Naive thymus-derived CD4-positive, alpha-beta T cell (primary cell): ENCODE data around the gene S100PBP. TPM values are rescaled to one million over a fixed set of nuclear protein-coding genes. Genes with fewer than 3 reads are reported as not detected.

ENCODE experiments used
- ATAC-seq: fragments of 150-1000 bp; cut with Tn5 transposase; 2 replicates; pipeline ENCODE4 v1.10.0; 2021; ENCODE audit warnings: mild to moderate bottlenecking, moderate library complexity
- CTCF ChIA-PET: fragments of 350-600 bp; sonication (Branson Sonifier 250); formaldehyde crosslinking; loops from one replicate; lab custom pipeline; 2021; ENCODE audit warnings: antibody characterized with exemption; lab: Charles Lee
- POLR2A ChIA-PET: fragments of 350-600 bp; sonication (Branson Sonifier 250); formaldehyde crosslinking; loops from one replicate; lab custom pipeline; 2021; ENCODE audit warnings: antibody characterized with exemption, inconsistent platforms; lab: Charles Lee
- DNase-seq, 9 donors: peaks; one replicate each; pipeline versions ENCODE4 v3.0.0 to v3.0.0-alpha.2; 2020 to 2022; ENCODE audit warnings: mixed read lengths in 1 of 9
- H3K27ac ChIP-seq: one replicate; pipeline ENCODE4 v1.7.0; 2013; ENCODE audit warnings: mild to moderate bottlenecking, low read depth, low read length, moderate library complexity
- H3K27me3 ChIP-seq, 2 donors: one replicate each; pipeline ENCODE4 v1.7.0; 2013; ENCODE audit warnings: low read length in 2 of 2, mild to moderate bottlenecking in 2 of 2, moderate library complexity in 2 of 2; ENCODE audit not compliant: control insufficient read depth in 2 of 2, insufficient read depth in 2 of 2
- H3K36me3 ChIP-seq, 3 experiments: 1 replicate in 2 of 3; 2 replicates in 1 of 3; pipeline ENCODE4 v1.7.0; 2013; ENCODE audit warnings: low read length in 3 of 3, mild to moderate bottlenecking in 3 of 3, moderate library complexity in 1 of 3; ENCODE audit not compliant: insufficient read depth in 3 of 3, control insufficient read depth in 2 of 3
- H3K4me1 ChIP-seq, 2 donors: one replicate each; pipeline ENCODE4 v1.7.0; 2013; ENCODE audit warnings: low read length in 2 of 2, mild to moderate bottlenecking in 2 of 2, moderate library complexity in 1 of 2; ENCODE audit not compliant: control insufficient read depth in 2 of 2, insufficient read depth in 2 of 2
- H3K4me3 ChIP-seq: 2 replicates; pipeline ENCODE4 v1.7.0; 2013; ENCODE audit warnings: mild to moderate bottlenecking, low read length
- H3K9me3 ChIP-seq, 3 experiments: 1 replicate in 2 of 3; 2 replicates in 1 of 3; pipeline ENCODE4 v1.7.0; 2013; ENCODE audit warnings: low read length in 3 of 3; ENCODE audit not compliant: control insufficient read depth in 2 of 3
- H3K27ac Mint-ChIP-seq, 9 donors: one replicate each; pipeline ENCODE4 v1.8.0; 2020 to 2022; ENCODE audit warnings: mixed read lengths in 9 of 9, mild to moderate bottlenecking in 8 of 9, moderate library complexity in 5 of 9, inconsistent platforms in 2 of 9
- H3K27me3 Mint-ChIP-seq, 5 donors: one replicate each; pipeline ENCODE4 v1.8.0; 2021 to 2022; ENCODE audit warnings: mixed read lengths in 5 of 5, mild to moderate bottlenecking in 1 of 5
- H3K36me3 Mint-ChIP-seq, 5 donors: one replicate each; pipeline ENCODE4 v1.8.0; 2020 to 2022; ENCODE audit warnings: mixed read lengths in 5 of 5, mild to moderate bottlenecking in 3 of 5, inconsistent platforms in 1 of 5
- H3K4me1 Mint-ChIP-seq, 7 donors: one replicate each; pipeline ENCODE4 v1.8.0; 2020 to 2022; ENCODE audit warnings: mixed read lengths in 7 of 7, mild to moderate bottlenecking in 3 of 7, inconsistent platforms in 1 of 7
- H3K4me3 Mint-ChIP-seq, 10 donors: one replicate each; pipeline ENCODE4 v1.8.0; 2020 to 2022; ENCODE audit warnings: mild to moderate bottlenecking in 10 of 10, mixed read lengths in 10 of 10, moderate library complexity in 6 of 10, inconsistent platforms in 2 of 10
- H3K9me3 Mint-ChIP-seq, 11 donors: one replicate each; pipeline ENCODE4 v1.8.0; 2020 to 2022; ENCODE audit warnings: mixed read lengths in 11 of 11, mild to moderate bottlenecking in 4 of 11, inconsistent platforms in 1 of 11, moderate library complexity in 1 of 11
- intact Hi-C, 2 donors: fragments of 100-400 bp; cut with micrococcal nuclease; formaldehyde crosslinking; loops; one replicate each; pipeline ENCODE4 v1.15.1; 2023
- polyA plus RNA-seq, 2 donors: library from polyadenylated mRNA; unstranded; fragments of 300-500 nt; fragmentation: Illumina TruSeq; gene quantifications; one replicate each; pipeline ENCODE4 v1.2.3, GENCODE V29; 2021
- total RNA-seq, 6 experiments: library from RNA in 5 of 6; stranded (reverse) in 5 of 6; gene quantifications; 1 replicate in 5 of 6; 2 replicates in 1 of 6; pipeline ENCODE4 v1.2.3 and lab custom pipeline; 2021 to 2026

S100PBP gene
- total and polyA plus RNA-seq, 7 experiments from 2014 or later: 9.3 to 69.0 (median 56.3) TPM

DNA sequence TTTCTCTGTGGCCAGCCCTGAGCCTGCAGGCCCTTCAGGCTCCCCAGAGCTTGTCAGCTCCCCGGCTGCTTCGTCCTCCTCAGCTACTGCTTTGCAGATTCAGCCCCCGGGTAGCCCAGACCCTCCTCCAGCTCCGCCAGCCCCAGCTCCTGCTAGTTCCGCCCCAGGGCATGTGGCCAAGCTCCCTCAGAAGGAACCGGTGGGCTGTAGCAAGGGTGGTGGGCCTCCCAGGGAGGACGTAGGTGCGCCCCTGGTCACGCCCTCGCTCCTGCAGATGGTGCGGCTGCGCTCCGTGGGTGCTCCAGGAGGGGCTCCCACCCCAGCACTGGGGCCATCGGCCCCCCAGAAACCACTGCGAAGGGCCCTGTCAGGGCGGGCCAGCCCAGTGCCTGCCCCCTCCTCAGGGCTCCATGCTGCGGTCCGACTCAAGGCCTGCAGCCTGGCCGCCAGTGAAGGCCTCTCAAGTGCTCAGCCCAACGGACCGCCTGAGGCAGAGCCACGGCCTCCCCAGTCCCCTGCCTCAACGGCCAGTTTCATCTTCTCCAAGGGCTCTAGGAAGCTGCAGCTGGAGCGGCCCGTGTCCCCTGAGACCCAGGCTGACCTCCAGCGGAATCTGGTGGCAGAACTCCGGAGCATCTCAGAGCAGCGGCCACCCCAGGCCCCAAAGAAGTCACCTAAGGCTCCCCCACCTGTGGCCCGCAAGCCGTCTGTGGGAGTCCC, 45.7 kb upstream of the S100PBP start:
- no peak for ATAC-seq
- CTCF ChIA-PET: interaction anchor here (1.1 to 4.7 kb wide), 7 partner anchors 10 to 370 kb away, joined by 3 to 71 read pairs (median 5); no protein-coding TSS in a partner anchor
- H3K27ac Mint-ChIP-seq: no peak overlapping the region
- H3K9me3 Mint-ChIP-seq: no peaks in the 10 kb centered on the region
- no peaks in the 10 kb centered on the region for H3K9me3 ChIP-seq
- intact Hi-C loops: loop anchor here in 1 of 2 donors (2.0 kb wide), 1 partner anchor 371 kb away; no protein-coding TSS in a partner anchor
- no peak overlapping the region for H3K4me3 Mint-ChIP-seq
- peaks cover 0 to 24% (median 10%) of the 10 kb centered on the region in 7 donors for H3K4me1 Mint-ChIP-seq
- H3K27me3 Mint-ChIP-seq: no peaks in the 10 kb centered on the region
- H3K36me3 Mint-ChIP-seq: peaks cover 0 to 7% (median 0%) of the 10 kb centered on the region in 5 donors
- POLR2A ChIA-PET: no interaction called here
- no peak overlapping the region for H3K27ac ChIP-seq
- no peak for DNase-seq
- no peaks in the 10 kb centered on the region for H3K4me1 ChIP-seq
- no peak overlapping the region for H3K4me3 ChIP-seq
- H3K36me3 ChIP-seq: peaks cover 0 to 30% (median 8%) of the 10 kb centered on the region in 3 experiments
- no peaks in the 10 kb centered on the region for H3K27me3 ChIP-seq

DNA sequence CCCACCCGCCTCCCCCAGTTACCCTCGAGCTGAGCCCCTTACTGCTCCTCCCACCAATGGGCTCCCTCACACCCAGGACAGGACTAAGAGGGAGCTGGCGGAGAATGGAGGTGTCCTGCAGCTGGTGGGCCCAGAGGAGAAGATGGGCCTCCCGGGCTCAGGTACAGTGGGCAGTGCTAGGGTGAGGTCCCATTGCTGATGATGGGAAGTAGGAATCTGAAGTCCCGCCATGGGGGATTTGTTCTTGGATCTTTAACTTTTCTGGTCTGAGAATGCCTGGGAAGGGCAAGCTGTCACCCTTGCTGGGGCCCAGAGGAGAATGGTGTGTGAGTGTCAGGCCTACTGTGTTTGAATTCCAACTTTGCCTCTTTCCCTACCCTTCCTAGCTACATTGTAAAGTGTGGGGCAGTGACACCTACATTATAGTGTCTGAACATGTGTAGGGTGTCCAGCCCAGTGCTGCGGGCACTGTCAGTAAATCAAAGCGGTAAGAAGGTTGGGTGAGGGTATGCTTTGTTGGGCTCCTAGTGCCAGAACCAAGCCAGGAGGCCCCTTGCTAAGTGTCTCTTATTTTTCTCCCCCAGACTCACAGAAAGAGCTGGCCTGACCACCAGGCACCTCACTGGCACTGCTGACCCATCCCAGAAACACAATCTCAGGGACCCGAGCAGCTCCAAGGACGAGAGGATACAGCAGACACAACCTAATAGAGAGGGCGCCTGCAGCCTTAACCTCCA, 45.0 kb upstream of the S100PBP start:
- DNase-seq (peak in 1 of 9 donors; percentile 10), ATAC-seq (no peak)
- H3K27ac Mint-ChIP-seq: peak overlapping the region in 1 of 9 donors; percentile 77
- H3K27me3 Mint-ChIP-seq: no peaks in the 10 kb centered on the region
- H3K4me3 Mint-ChIP-seq: no peak overlapping the region
- H3K27ac ChIP-seq: no peak overlapping the region
- H3K9me3 ChIP-seq: no peaks in the 10 kb centered on the region
- peaks cover 0 to 24% (median 6%) of the 10 kb centered on the region in 7 donors for H3K4me1 Mint-ChIP-seq
- intact Hi-C loops: loop anchor here (1.0 to 2.0 kb wide), 3 partner anchors 60 to 372 kb away; no protein-coding TSS in a partner anchor
- CTCF ChIA-PET: interaction anchor here (0.6 to 4.7 kb wide), 13 partner anchors 10 to 1874 kb away, joined by 3 to 71 read pairs (median 4); no protein-coding TSS in a partner anchor
- H3K27me3 ChIP-seq: no peaks in the 10 kb centered on the region
- H3K36me3 ChIP-seq: peaks cover 0 to 30% (median 8%) of the 10 kb centered on the region in 3 experiments
- H3K9me3 Mint-ChIP-seq: no peaks in the 10 kb centered on the region
- no peaks in the 10 kb centered on the region for H3K4me1 ChIP-seq
- POLR2A ChIA-PET: interaction anchor here (0.8 kb wide), 1 partner anchor 378 kb away, joined by 3 read pairs; the partner anchor contains the start of gene BSDC1
- peaks cover 0 to 7% (median under 1%) of the 10 kb centered on the region in 5 donors for H3K36me3 Mint-ChIP-seq
- no peak overlapping the region for H3K4me3 ChIP-seq

DNA sequence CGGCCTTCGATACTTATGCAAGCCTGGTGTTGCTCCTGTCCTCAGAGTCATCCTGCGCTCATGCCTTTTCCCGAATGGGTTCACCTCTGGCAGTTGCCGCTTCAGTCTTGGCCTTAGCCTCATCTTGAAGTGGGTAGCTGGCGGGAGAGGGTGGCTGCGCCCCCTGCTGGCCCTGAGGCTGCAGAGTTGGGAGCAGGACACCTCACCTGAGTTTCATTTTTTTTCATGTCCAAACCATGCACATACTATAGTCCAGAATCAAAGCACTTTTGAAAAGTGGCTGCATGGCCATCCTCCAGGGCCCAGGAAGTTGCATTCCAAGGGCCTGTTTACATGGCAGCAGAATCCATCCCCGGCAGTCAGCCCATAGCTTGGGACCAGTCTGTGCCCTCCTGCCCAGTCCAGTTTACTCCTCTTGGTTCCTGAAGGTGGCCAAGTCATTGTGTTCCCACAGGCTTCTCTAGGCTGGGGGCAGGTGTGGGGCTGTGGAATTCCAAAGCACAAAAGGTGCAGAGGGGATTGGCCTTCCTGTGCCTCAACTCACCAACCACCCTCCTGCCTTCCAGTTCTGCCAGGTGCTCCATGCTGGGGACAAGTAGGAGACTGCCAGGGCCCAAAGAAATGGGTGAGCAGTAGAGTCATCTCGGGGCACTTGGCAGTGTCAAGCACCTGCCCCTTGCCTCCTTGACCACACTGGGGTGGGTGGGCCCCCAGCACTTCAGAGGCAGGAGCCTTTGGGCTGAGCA, 44.3 kb upstream of the S100PBP start:
- CTCF ChIA-PET: interaction anchor here (0.6 to 4.7 kb wide), 18 partner anchors 9 to 1875 kb away, joined by 3 to 71 read pairs (median 4); no protein-coding TSS in a partner anchor
- peak; percentile 84 for ATAC-seq
- Histone ChIP-seq H3K4me3 (no peak overlapping the region), H3K27ac (peak overlapping the region; percentile 24), H3K36me3 (peaks cover 0 to 37% (median 8%) of the 10 kb centered on the region in 3 experiments), H3K27me3 (no peaks in the 10 kb centered on the region), H3K9me3 (no peaks in the 10 kb centered on the region), H3K4me1 (no peaks in the 10 kb centered on the region)
- intact Hi-C loops: loop anchor here (1.0 to 2.0 kb wide), 3 partner anchors 61 to 372 kb away; no protein-coding TSS in a partner anchor
- Mint-ChIP-seq H3K36me3 (peaks cover 0 to 13% (median 6%) of the 10 kb centered on the region in 5 donors), H3K27ac (peak overlapping the region in 4 of 9 donors; percentile 10 to 77 (median 42)), H3K27me3 (no peaks in the 10 kb centered on the region), H3K4me1 (peaks cover 0 to 24% (median 6%) of the 10 kb centered on the region in 7 donors), H3K4me3 (no peak overlapping the region), H3K9me3 (no peaks in the 10 kb centered on the region)
- POLR2A ChIA-PET: interaction anchor here (0.8 kb wide), 1 partner anchor 379 kb away, joined by 3 read pairs; the partner anchor contains the start of gene BSDC1
- DNase-seq: peak; percentile 52 to 77 (median 67)

DNA sequence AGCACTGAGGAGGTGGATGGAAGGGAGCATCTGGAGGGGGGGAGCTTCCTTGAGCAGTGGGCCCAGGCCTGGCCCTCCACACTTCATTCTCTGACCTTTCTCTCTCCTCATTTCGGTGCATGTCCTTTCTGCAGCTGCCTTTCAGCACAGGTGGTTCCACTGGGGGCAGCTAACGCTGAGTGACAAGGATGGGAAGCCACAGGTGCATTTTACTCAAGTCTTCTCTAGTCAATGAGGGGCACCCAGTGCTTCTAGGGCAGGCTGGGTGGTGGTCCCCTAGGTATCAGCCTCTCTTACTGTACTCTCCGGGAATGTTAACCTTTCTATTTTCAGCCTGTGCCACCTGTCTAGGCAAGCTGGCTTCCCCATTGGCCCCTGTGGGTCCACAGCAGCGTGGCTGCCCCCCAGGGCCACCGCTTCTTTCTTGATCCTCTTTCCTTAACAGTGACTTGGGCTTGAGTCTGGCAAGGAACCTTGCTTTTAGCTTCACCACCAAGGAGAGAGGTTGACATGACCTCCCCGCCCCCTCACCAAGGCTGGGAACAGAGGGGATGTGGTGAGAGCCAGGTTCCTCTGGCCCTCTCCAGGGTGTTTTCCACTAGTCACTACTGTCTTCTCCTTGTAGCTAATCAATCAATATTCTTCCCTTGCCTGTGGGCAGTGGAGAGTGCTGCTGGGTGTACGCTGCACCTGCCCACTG, 43.5 kb upstream of the S100PBP start:
- CTCF ChIA-PET: interaction anchor here (0.8 to 4.7 kb wide), 12 partner anchors 9 to 254 kb away, joined by 3 to 71 read pairs (median 4); no protein-coding TSS in a partner anchor
- ATAC-seq (no peak), DNase-seq (no peak)
- Mint-ChIP-seq H3K36me3 (peaks cover 0 to 13% (median 6%) of the 10 kb centered on the region in 5 donors), H3K9me3 (no peaks in the 10 kb centered on the region), H3K27me3 (no peaks in the 10 kb centered on the region), H3K4me1 (peaks cover 0 to 24% (median 6%) of the 10 kb centered on the region in 7 donors), H3K27ac (peak overlapping the region in 6 of 9 donors; percentile 49 to 77 (median 62)), H3K4me3 (no peak overlapping the region)
- no peaks in the 10 kb centered on the region for H3K4me1 ChIP-seq
- no peaks in the 10 kb centered on the region for H3K27me3 ChIP-seq
- H3K27ac ChIP-seq: peak overlapping the region; percentile 24
- no peaks in the 10 kb centered on the region for H3K9me3 ChIP-seq
- intact Hi-C loops: loop anchor here (1.0 to 2.0 kb wide), 3 partner anchors 62 to 373 kb away; no protein-coding TSS in a partner anchor
- POLR2A ChIA-PET: no interaction called here
- H3K4me3 ChIP-seq: no peak overlapping the region
- H3K36me3 ChIP-seq: peaks cover 0 to 42% (median 8%) of the 10 kb centered on the region in 3 experiments

DNA sequence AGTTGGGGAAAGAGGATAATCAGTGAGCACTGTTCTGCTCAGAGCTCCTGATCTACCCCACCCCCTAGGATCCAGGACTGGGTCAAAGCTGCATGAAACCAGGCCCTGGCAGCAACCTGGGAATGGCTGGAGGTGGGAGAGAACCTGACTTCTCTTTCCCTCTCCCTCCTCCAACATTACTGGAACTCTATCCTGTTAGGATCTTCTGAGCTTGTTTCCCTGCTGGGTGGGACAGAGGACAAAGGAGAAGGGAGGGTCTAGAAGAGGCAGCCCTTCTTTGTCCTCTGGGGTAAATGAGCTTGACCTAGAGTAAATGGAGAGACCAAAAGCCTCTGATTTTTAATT, 43.0 kb upstream of the S100PBP start:
- no peaks in the 10 kb centered on the region for H3K9me3 Mint-ChIP-seq
- Histone ChIP-seq H3K9me3 (no peaks in the 10 kb centered on the region), H3K27me3 (no peaks in the 10 kb centered on the region), H3K4me1 (no peaks in the 10 kb centered on the region), H3K36me3 (peaks cover 0 to 47% (median 8%) of the 10 kb centered on the region in 3 experiments), H3K27ac (no peak overlapping the region), H3K4me3 (no peak overlapping the region)
- peak overlapping the region in 3 of 9 donors; percentile 52 to 65 (median 60) for H3K27ac Mint-ChIP-seq
- ChIA-PET POLR2A (no interaction called here), CTCF (interaction anchor here (0.8 to 4.7 kb wide), 7 partner anchors 11 to 254 kb away, joined by 3 to 71 read pairs (median 4); no protein-coding TSS in a partner anchor)
- DNase-seq (no peak), ATAC-seq (no peak)
- intact Hi-C loops: no loop called here
- H3K36me3 Mint-ChIP-seq: peaks cover 0 to 13% (median 6%) of the 10 kb centered on the region in 5 donors
- no peaks in the 10 kb centered on the region for H3K27me3 Mint-ChIP-seq
- H3K4me1 Mint-ChIP-seq: peaks cover 0 to 24% (median 6%) of the 10 kb centered on the region in 7 donors
- H3K4me3 Mint-ChIP-seq: no peak overlapping the region
